Neural cell (in vitro differentiated cells): ENCODE data around the gene PDPN.

Experiments
- CTCF ChIP-seq: fragments of 450-650 bp; IDR thresholded peaks from 2 replicates; pipeline ENCODE4 v1.5.1; 2014; ENCODE audit warnings: antibody characterized with exemption, mild to moderate bottlenecking, moderate library complexity; ENCODE audit not compliant: poor library complexity, severe bottlenecking
- POLR2AphosphoS5 ChIP-seq: IDR thresholded peaks from 2 replicates; pipeline ENCODE4 v1.6.1; 2012
- SMC3 ChIP-seq: fragments of 450-650 bp; conservative IDR thresholded peaks from 2 replicates; pipeline ENCODE4 v1.6.1; 2014; ENCODE audit warnings: antibody characterized with exemption, mild to moderate bottlenecking, moderate library complexity; ENCODE audit not compliant: poor library complexity

GRCh38 chr1:13584876-13585611 is 1.4 kb downstream of the PDPN start:
- no peak for TF ChIP-seq CTCF
- TF ChIP-seq SMC3 = no peak
- TF ChIP-seq POLR2AphosphoS5 = no peak
